WTC11 (cell line): ENCODE measurements around the gene PARP2. TPM values are rescaled to one million over a fixed set of nuclear protein-coding genes. Genes with fewer than 3 reads are reported as not detected.

Source experiments
- ATAC-seq: fragments of 200-7000 bp; cut with Tn5 transposase; 2 replicates; pipeline ENCODE4 v1.10.0; 2021; ENCODE audit warnings: mild to moderate bottlenecking, moderate library complexity
- CTCF ChIA-PET: fragments of 300-600 bp; sonication (Branson Sonifier 250); formaldehyde crosslinking; loops from one replicate; lab custom pipeline; 2021; ENCODE audit warnings: antibody characterized with exemption; lab: Charles Lee
- POLR2A ChIA-PET: fragments of 350-600 bp; sonication (Branson Sonifier 250); formaldehyde crosslinking; loops from one replicate; lab custom pipeline; 2021; ENCODE audit warnings: antibody characterized with exemption; lab: Charles Lee
- DNase-seq: peaks from one replicate; pipeline ENCODE4 v3.0.0; 2021; ENCODE audit warnings: low spot score
- H3K27ac Mint-ChIP-seq: 2 replicates; pipeline ENCODE4 v1.8.0; 2021; ENCODE audit warnings: mixed read lengths
- H3K27me3 Mint-ChIP-seq: 2 replicates; pipeline ENCODE4 v1.8.0; 2021; ENCODE audit warnings: low read depth, mild to moderate bottlenecking, moderate library complexity, mixed read lengths
- H3K36me3 Mint-ChIP-seq: 2 replicates; pipeline ENCODE4 v1.8.0; 2021; ENCODE audit warnings: mixed read lengths
- H3K4me1 Mint-ChIP-seq: 2 replicates; pipeline ENCODE4 v1.8.0; 2022; ENCODE audit warnings: mixed read lengths
- H3K4me3 Mint-ChIP-seq: 2 replicates; pipeline ENCODE4 v1.8.0; 2021; ENCODE audit warnings: mild to moderate bottlenecking, moderate library complexity, mixed read lengths
- H3K9me3 Mint-ChIP-seq: 2 replicates; pipeline ENCODE4 v1.8.0; 2021; ENCODE audit warnings: mixed read lengths
- CREM ChIP-seq: sonication (generic); formaldehyde crosslinking; IDR thresholded peaks from 2 replicates; pipeline ENCODE4 v1.8.1; 2022; ENCODE audit warnings: mild to moderate bottlenecking, missing genetic modification reagents, moderate library complexity
- EMX1 ChIP-seq: fragments of 250-450 bp; sonication (Bioruptor Pico); IDR thresholded peaks from 2 replicates; pipeline ENCODE4 v1.8.0; 2021; ENCODE audit warnings: mild to moderate bottlenecking
- ERG ChIP-seq: fragments of 250-450 bp; sonication (Bioruptor Pico); IDR thresholded peaks from 2 replicates; pipeline ENCODE4 v1.8.0; 2021; ENCODE audit warnings: mild to moderate bottlenecking
- HMGXB4 ChIP-seq: sonication (generic); formaldehyde crosslinking; IDR thresholded peaks from 2 replicates; pipeline ENCODE4 v1.8.1; 2023; ENCODE audit warnings: mild to moderate bottlenecking, moderate library complexity, missing genetic modification reagents
- KAT7 ChIP-seq: sonication (generic); formaldehyde crosslinking; IDR thresholded peaks from 2 replicates; pipeline ENCODE4 v1.8.1; 2023; ENCODE audit warnings: missing genetic modification reagents, mild to moderate bottlenecking, borderline replicate concordance
- NFE2L1 ChIP-seq: sonication (generic); formaldehyde crosslinking; IDR thresholded peaks from 2 replicates; pipeline ENCODE4 v1.8.1; 2023; ENCODE audit warnings: missing genetic modification reagents
- NR2C2 ChIP-seq: sonication (generic); formaldehyde crosslinking; IDR thresholded peaks from 2 replicates; pipeline ENCODE4 v1.8.0; 2022; ENCODE audit warnings: mild to moderate bottlenecking, missing genetic modification reagents
- PRDM15 ChIP-seq: sonication (generic); formaldehyde crosslinking; IDR thresholded peaks from 2 replicates; pipeline ENCODE4 v1.8.0; 2022; ENCODE audit warnings: missing genetic modification reagents
- SP1 ChIP-seq: sonication (generic); formaldehyde crosslinking; conservative IDR thresholded peaks from 2 replicates; pipeline ENCODE4 v1.8.1; 2022; ENCODE audit warnings: missing genetic modification reagents
- ZNF138 ChIP-seq: sonication (generic); formaldehyde crosslinking; conservative IDR thresholded peaks from 2 replicates; pipeline ENCODE4 v1.8.1; 2022; ENCODE audit warnings: mild to moderate bottlenecking, moderate library complexity, missing genetic modification reagents
- ZNF317 ChIP-seq: sonication (generic); formaldehyde crosslinking; IDR thresholded peaks from 2 replicates; pipeline ENCODE4 v1.8.1; 2023; ENCODE audit warnings: low read depth, mild to moderate bottlenecking, moderate library complexity, missing genetic modification reagents, borderline replicate concordance
- ZNF396 ChIP-seq: fragments of 250-450 bp; sonication (Bioruptor Pico); IDR thresholded peaks from 2 replicates; pipeline ENCODE4 v1.8.0; 2021; ENCODE audit warnings: mild to moderate bottlenecking, moderate library complexity, borderline replicate concordance
- ZNF532 ChIP-seq: fragments of 250-450 bp; sonication (Bioruptor Pico); IDR thresholded peaks from 2 replicates; pipeline ENCODE4 v1.9.0; 2021; ENCODE audit warnings: mild to moderate bottlenecking, borderline replicate concordance
- ZSCAN18 ChIP-seq: fragments of 250-450 bp; sonication (Bioruptor Pico); IDR thresholded peaks from 2 replicates; pipeline ENCODE4 v2.1.2; 2022; ENCODE audit warnings: mild to moderate bottlenecking, moderate library complexity
- total RNA-seq: library from RNA; stranded (reverse); gene quantifications from 3 replicates; pipeline ENCODE4 v1.2.3, GENCODE V29; 2021

Gene PARP2
- total RNA-seq, 1 experiment from 2014 or later, result 37.1 TPM

- DNase-seq, result no peak
- Mint-ChIP-seq H3K4me3 (no peak overlapping the region), H3K9me3 (no peaks in the 10 kb centered on the region)
Measured at GRCh38 chr14:20379743-20380142, 36.3 kb downstream of the PARP2 start.

GRCh38 chr14:20380681-20381080 lies 37.2 kb downstream of the PARP2 start:
- Mint-ChIP-seq H3K27ac (no peak overlapping the region), H3K27me3 (no peaks in the 10 kb centered on the region), H3K4me3 (no peak overlapping the region), H3K9me3 (no peaks in the 10 kb centered on the region), H3K4me1 (no peaks in the 10 kb centered on the region), H3K36me3 (peaks cover 28% of the 10 kb centered on the region)
- ChIA-PET POLR2A (no interaction called here), CTCF (interaction anchor here (1.4 kb wide), 1 partner anchor 228 kb away, joined by 5 read pairs; no protein-coding TSS in a partner anchor)
- no peak for DNase-seq
- no peak for ATAC-seq
- no peak for TF ChIP-seq NFE2L1
- TF ChIP-seq EMX1 (CRISPR knock-in tag), result no peak
- TF ChIP-seq ZNF138, result no peak
- no peak for TF ChIP-seq ZNF317 (CRISPR knock-in tag)
- TF ChIP-seq PRDM15 (CRISPR knock-in tag), result no peak
- TF ChIP-seq SP1 (CRISPR knock-in tag), result no peak
- no peak for TF ChIP-seq CREM
- no peak for TF ChIP-seq KAT7 (CRISPR knock-in tag)
- no peak for TF ChIP-seq HMGXB4

More at GRCh38 chr14:20379743-20380142, 36.3 kb downstream of the PARP2 start:
- no peak for ATAC-seq
- Mint-ChIP-seq H3K27me3 (no peaks in the 10 kb centered on the region), H3K27ac (no peak overlapping the region), H3K4me1 (no peaks in the 10 kb centered on the region), H3K36me3 (peaks cover 30% of the 10 kb centered on the region)
- TF ChIP-seq ZNF396 (no peak), ZSCAN18 (CRISPR knock-in tag) (no peak), ZNF532 (CRISPR knock-in tag) (no peak), ERG (CRISPR knock-in tag) (no peak), NR2C2 (CRISPR knock-in tag) (no peak)
- ChIA-PET CTCF (interaction anchor here (1.3 kb wide), 1 partner anchor 36 kb away, joined by 3 read pairs; no protein-coding TSS in a partner anchor), POLR2A (no interaction called here)
